ENCODE measurements around the gene SRRM3.

SRRM3 gene

DNA sequence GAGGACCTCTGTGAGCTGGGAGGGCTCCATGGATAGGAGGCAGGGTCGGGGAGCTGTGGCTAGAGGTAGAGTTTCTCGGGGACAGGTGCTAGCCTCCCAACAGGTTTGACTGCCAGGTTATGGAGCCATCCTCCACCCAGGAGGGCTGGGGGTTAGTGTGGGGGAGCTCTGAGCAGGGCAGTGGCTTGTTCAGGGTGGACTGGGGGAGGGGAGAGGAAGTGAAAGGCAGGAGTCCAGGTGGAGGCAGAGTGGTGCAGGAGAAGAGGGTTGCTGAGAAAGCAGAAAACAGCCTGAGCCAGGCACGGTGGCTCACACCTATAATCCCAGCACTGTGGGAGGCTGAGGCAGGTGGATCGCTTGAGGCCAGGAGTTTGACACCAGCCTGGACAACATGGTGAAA, 60.2 kb downstream of the SRRM3 start:
- DNase-seq (ENCODE audit: low read depth): no peak
- TF ChIP-seq, protein P1, sequence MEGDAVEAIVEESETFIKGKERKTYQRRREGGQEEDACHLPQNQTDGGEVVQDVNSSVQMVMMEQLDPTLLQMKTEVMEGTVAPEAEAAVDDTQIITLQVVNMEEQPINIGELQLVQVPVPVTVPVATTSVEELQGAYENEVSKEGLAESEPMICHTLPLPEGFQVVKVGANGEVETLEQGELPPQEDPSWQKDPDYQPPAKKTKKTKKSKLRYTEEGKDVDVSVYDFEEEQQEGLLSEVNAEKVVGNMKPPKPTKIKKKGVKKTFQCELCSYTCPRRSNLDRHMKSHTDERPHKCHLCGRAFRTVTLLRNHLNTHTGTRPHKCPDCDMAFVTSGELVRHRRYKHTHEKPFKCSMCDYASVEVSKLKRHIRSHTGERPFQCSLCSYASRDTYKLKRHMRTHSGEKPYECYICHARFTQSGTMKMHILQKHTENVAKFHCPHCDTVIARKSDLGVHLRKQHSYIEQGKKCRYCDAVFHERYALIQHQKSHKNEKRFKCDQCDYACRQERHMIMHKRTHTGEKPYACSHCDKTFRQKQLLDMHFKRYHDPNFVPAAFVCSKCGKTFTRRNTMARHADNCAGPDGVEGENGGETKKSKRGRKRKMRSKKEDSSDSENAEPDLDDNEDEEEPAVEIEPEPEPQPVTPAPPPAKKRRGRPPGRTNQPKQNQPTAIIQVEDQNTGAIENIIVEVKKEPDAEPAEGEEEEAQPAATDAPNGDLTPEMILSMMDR (IDR thresholded peaks at IDR 0.05; ENCODE audit: control insufficient read depth, insufficient read depth, low read depth, low read length, missing control alignments): no peak
- no peak overlapping the region for H3K4me3 ChIP-seq (ENCODE audit: control insufficient read depth, low read depth, low read length)

DNA sequence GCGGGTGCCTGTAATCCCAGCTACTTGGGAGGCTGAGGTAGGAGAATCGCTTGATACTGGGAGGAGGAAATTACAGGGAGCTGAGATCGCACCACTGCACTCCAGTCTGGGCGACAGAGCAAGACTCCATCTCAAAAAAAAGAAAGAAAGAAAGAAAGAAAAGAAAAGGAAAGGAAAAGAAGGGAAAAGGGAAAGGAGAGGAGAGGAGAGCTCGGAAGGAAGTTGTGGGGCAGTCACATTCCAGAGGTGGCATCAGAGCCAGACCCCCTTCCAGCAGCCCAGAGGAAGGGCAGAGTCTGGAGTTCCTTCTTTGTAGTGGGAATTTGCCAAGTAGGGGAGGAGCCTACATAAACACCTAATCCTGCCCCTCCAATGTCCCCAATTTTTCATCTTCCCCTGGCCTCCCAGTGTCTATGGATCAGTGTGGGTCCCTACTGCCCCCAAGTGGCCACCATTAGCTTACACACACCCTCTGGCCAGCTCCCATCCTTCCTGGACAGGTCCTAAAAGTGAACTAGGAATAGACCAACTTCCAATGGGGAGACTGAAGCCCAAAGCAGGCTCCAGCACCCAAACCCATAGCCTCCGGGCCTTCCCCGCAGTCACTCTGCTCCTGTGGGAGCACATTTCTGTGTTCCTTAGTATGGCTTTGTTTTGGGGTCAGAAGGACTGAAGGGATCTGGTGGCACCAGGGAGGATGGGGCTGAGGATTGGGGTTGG, 61.1 kb downstream of the SRRM3 start:
- DNase-seq (ENCODE audit: low read depth): peak; percentile 8
- TF ChIP-seq, protein P1 (IDR thresholded peaks at IDR 0.05; ENCODE audit: control insufficient read depth, insufficient read depth, low read depth, low read length, missing control alignments): peak; percentile 90
- no peak overlapping the region for H3K4me3 ChIP-seq (ENCODE audit: control insufficient read depth, low read depth, low read length)

DNA sequence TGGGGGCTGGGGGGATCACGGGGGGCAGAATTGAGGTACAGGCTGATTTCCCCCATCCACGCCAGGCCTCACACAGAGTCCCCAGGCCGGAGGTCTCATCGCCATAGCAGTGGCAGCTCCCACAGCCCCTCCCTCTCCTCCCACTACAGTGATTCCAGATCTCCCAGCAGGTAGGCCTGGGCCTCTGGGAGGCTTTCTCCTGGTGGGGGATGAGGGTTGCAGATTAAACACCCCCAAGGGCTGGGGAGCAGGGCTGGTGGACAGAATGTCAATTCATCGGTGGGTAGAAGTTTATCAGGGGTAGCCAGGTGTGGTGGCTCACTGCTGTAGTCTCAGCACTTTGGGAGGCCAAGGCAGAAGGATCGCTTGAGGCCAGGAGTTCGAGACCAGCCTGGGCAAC, 63.6 kb downstream of the SRRM3 start:
- no peak for DNase-seq (ENCODE audit: low read depth)
- no peak overlapping the region for H3K4me3 ChIP-seq (ENCODE audit: control insufficient read depth, low read depth, low read length)
- TF ChIP-seq, protein P1 (IDR thresholded peaks at IDR 0.05; ENCODE audit: control insufficient read depth, insufficient read depth, low read depth, low read length, missing control alignments): no peak

GRCh38 chr7:76267107-76267893, 65.6 kb downstream of the SRRM3 start:
- no peak for DNase-seq (ENCODE audit: low read depth)
- peak overlapping the region; percentile 19 for H3K4me3 ChIP-seq (ENCODE audit: control insufficient read depth, low read depth, low read length)
- TF ChIP-seq, protein P1 (IDR thresholded peaks at IDR 0.05; ENCODE audit: control insufficient read depth, insufficient read depth, low read depth, low read length, missing control alignments): no peak

GRCh38 chr7:76267894-76268183, 66.1 kb downstream of the SRRM3 start:
- DNase-seq (ENCODE audit: low read depth): no peak
- TF ChIP-seq, protein P1 (IDR thresholded peaks at IDR 0.05; ENCODE audit: control insufficient read depth, insufficient read depth, low read depth, low read length, missing control alignments): no peak
- H3K4me3 ChIP-seq (ENCODE audit: control insufficient read depth, low read depth, low read length): no peak overlapping the region

DNA sequence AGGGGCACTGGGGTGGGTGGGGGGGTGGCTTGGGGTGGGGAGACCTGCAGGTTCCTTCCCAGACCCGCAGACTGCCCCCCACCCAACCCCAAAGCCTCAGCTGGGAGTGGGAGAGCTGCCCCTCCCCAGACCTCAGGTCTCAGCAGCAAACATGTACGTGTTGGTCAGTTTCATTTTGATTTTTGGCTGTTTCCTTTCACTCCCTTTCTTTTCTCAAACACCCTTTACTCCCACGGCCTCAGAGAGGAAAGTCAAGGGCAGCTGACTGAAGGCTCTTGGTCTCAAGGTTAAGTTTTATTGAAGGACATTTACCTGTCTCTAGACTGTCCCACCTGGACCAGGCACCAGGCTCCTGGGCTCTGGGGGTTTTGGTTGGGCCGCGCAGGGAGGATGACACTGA, 66.7 kb downstream of the SRRM3 start:
- TF ChIP-seq, protein P1 (IDR thresholded peaks at IDR 0.05; ENCODE audit: control insufficient read depth, insufficient read depth, low read depth, low read length, missing control alignments): no peak
- DNase-seq (ENCODE audit: low read depth): no peak
- no peak overlapping the region for H3K4me3 ChIP-seq (ENCODE audit: control insufficient read depth, low read depth, low read length)

All from AG09309 (cell line).